ENCODE results near the gene TESMIN. TPM values are rescaled to one million over a fixed set of nuclear protein-coding genes. Genes with fewer than 3 reads are reported as not detected.

Gene TESMIN
- total and polyA plus RNA-seq, 8 donors: 1.0 to 16.3 (median 3.3) TPM

- WGBS, 5 donors: 75 to 89% (median 86%) methylated on average over 6 of the region's 6 CpGs
- Histone ChIP-seq H3K9me3 (no peaks in the 10 kb centered on the region), H3K4me3 (no peak overlapping the region), H3K4me1 (no peaks in the 10 kb centered on the region), H3K27ac (no peak overlapping the region), H3K27me3 (no peaks in the 10 kb centered on the region), H3K36me3 (no peaks in the 10 kb centered on the region)
- TF ChIP-seq EP300 (IDR thresholded peaks at IDR 0.05): no peak
- TF ChIP-seq POLR2A (IDR thresholded peaks at IDR 0.05): no peak
- TF ChIP-seq CTCF (IDR thresholded peaks at IDR 0.05): no peak
- TF ChIP-seq POLR2AphosphoS5 (IDR thresholded peaks at IDR 0.05): no peak
- intact Hi-C loops (cut with DNase I; ENCODE audit: low total_unique reads): no loop called here
- no peak for DNase-seq
Measured at GRCh38 chr11:68735646-68736045, 15.7 kb downstream of the TESMIN start.

- H3K9me3 ChIP-seq: no peaks in the 10 kb centered on the region
- H3K4me3 ChIP-seq: no peak overlapping the region
- H3K27me3 ChIP-seq: no peaks in the 10 kb centered on the region
- no peak for DNase-seq
- H3K27ac ChIP-seq: no peak overlapping the region
- no peaks in the 10 kb centered on the region for H3K4me1 ChIP-seq
- no peaks in the 10 kb centered on the region for H3K36me3 ChIP-seq
- no peak for TF ChIP-seq EP300 (IDR thresholded peaks at IDR 0.05)
- no peak for TF ChIP-seq POLR2AphosphoS5 (IDR thresholded peaks at IDR 0.05)
- TF ChIP-seq CTCF (IDR thresholded peaks at IDR 0.05): no peak
- no peak for TF ChIP-seq POLR2A (IDR thresholded peaks at IDR 0.05)
- WGBS, 5 donors: 65 to 86% (median 76%) methylated on average over 6 of the region's 6 CpGs
- intact Hi-C loops (cut with DNase I; ENCODE audit: low total_unique reads): no loop called here
Measured at GRCh38 chr11:68735125-68735524, 16.2 kb downstream of the TESMIN start.

GRCh38 chr11:68734111-68734510 lies 17.2 kb downstream of the TESMIN start:
- no peaks in the 10 kb centered on the region for H3K9me3 ChIP-seq
- H3K4me1 ChIP-seq: no peaks in the 10 kb centered on the region
- no peak for TF ChIP-seq POLR2A (IDR thresholded peaks at IDR 0.05)
- WGBS, 5 donors: 82 to 89% (median 87%) methylated on average over 7 of the region's 7 CpGs
- H3K27ac ChIP-seq: no peak overlapping the region
- H3K27me3 ChIP-seq: no peaks in the 10 kb centered on the region
- no peak for DNase-seq
- no peaks in the 10 kb centered on the region for H3K36me3 ChIP-seq
- intact Hi-C loops (cut with DNase I; ENCODE audit: low total_unique reads): no loop called here
- no peak overlapping the region for H3K4me3 ChIP-seq

GRCh38 chr11:68727783-68728182 lies 23.5 kb downstream of the TESMIN start:
- H3K36me3 ChIP-seq: no peaks in the 10 kb centered on the region
- intact Hi-C loops (cut with DNase I; ENCODE audit: low total_unique reads): no loop called here
- no peaks in the 10 kb centered on the region for H3K27me3 ChIP-seq
- H3K27ac ChIP-seq: no peak overlapping the region
- no peak for DNase-seq
- no peaks in the 10 kb centered on the region for H3K4me1 ChIP-seq
- H3K9me3 ChIP-seq: no peaks in the 10 kb centered on the region
- TF ChIP-seq EP300 (IDR thresholded peaks at IDR 0.05) (no peak), POLR2A (IDR thresholded peaks at IDR 0.05) (no peak), POLR2AphosphoS5 (IDR thresholded peaks at IDR 0.05) (no peak), CTCF (IDR thresholded peaks at IDR 0.05) (no peak)
- H3K4me3 ChIP-seq: no peak overlapping the region
- 74 to 90% (median 81%) methylated on average over 6 of the region's 6 CpGs for WGBS, 5 donors

GRCh38 chr11:68724293-68724692 lies 27.0 kb downstream of the TESMIN start:
- no peaks in the 10 kb centered on the region for H3K36me3 ChIP-seq
- WGBS, 5 donors: 64 to 81% (median 67%) methylated on average over 4 of the region's 4 CpGs
- H3K27ac ChIP-seq: no peak overlapping the region
- no peak for DNase-seq
- H3K4me1 ChIP-seq: no peaks in the 10 kb centered on the region
- H3K4me3 ChIP-seq: no peak overlapping the region
- TF ChIP-seq CTCF (IDR thresholded peaks at IDR 0.05): no peak
- TF ChIP-seq POLR2A (IDR thresholded peaks at IDR 0.05): no peak
- no peak for TF ChIP-seq POLR2AphosphoS5 (IDR thresholded peaks at IDR 0.05)
- no peak for TF ChIP-seq EP300 (IDR thresholded peaks at IDR 0.05)
- intact Hi-C loops (cut with DNase I; ENCODE audit: low total_unique reads): no loop called here
- no peaks in the 10 kb centered on the region for H3K27me3 ChIP-seq
- peaks cover 0 to 13% (median 12%) of the 10 kb centered on the region in 4 donors for H3K9me3 ChIP-seq
